Chondrocyte (in vitro differentiated cells): Measurements from ENCODE around the gene CEACAM6. TPM values are rescaled to one million over a fixed set of nuclear protein-coding genes. Genes with fewer than 3 reads are reported as not detected.

Source experiments
- DNase-seq: peaks from one replicate; pipeline ENCODE4 v3.0.0; 2021; ENCODE audit warnings: mixed read lengths, low spot score
- H3K27ac Mint-ChIP-seq: one replicate; pipeline ENCODE4 v1.8.0; 2021; ENCODE audit warnings: mild to moderate bottlenecking, moderate library complexity, mixed read lengths; ENCODE audit not compliant: unreplicated experiment
- H3K27me3 Mint-ChIP-seq: 2 replicates; pipeline ENCODE4 v1.8.0; 2021; ENCODE audit warnings: low read depth, mixed read lengths
- H3K36me3 Mint-ChIP-seq: 2 replicates; pipeline ENCODE4 v1.8.0; 2021; ENCODE audit warnings: low read depth, mixed read lengths
- H3K4me1 Mint-ChIP-seq: 2 replicates; pipeline ENCODE4 v1.8.0; 2021; ENCODE audit warnings: low read depth, mild to moderate bottlenecking, mixed read lengths
- H3K4me3 Mint-ChIP-seq: one replicate; pipeline ENCODE4 v1.8.0; 2021; ENCODE audit warnings: mild to moderate bottlenecking, moderate library complexity, mixed read lengths; ENCODE audit not compliant: unreplicated experiment
- H3K9me3 Mint-ChIP-seq: 2 replicates; pipeline ENCODE4 v1.8.0; 2021; ENCODE audit warnings: low read depth, mixed read lengths
- total RNA-seq: library from RNA; stranded (reverse); gene quantifications from 3 replicates; pipeline ENCODE4 v1.2.1, GENCODE V29; 2021
- TF ChIP-seq, protein P1 (sequence below): fragments of 200-600 bp; sonication (generic); IDR thresholded peaks from 2 replicates; pipeline ENCODE4 v1.5.0; 2021; ENCODE audit warnings: antibody characterized with exemption, mild to moderate bottlenecking, moderate library complexity

CEACAM6 gene
- total RNA-seq, 1 donor from 2014 or later, result not detected

DNA sequence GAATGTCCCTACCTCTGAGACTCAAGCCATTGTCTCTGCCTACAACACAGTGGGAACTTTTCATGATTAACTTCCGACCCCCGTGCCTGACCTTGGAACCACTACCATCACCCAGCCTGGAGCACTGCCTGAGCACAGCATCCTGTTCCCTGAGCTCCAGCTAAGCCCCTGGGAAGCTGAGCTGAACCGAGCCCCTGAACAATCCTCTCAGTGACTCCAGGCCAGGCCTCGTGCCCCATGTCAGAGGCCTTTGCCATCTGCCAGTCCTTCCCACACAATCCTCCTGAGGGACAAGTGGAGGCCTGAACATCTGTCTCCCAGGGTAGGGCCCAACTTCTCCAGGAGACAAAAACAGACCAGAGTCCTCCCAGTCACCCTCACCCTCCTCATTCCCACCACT is 58.6 kb downstream of the CEACAM6 start:
- no peak overlapping the region for H3K4me3 Mint-ChIP-seq
- no peak overlapping the region for H3K27ac Mint-ChIP-seq
- H3K27me3 Mint-ChIP-seq, result peaks cover 17% of the 10 kb centered on the region
- TF ChIP-seq, protein P1, sequence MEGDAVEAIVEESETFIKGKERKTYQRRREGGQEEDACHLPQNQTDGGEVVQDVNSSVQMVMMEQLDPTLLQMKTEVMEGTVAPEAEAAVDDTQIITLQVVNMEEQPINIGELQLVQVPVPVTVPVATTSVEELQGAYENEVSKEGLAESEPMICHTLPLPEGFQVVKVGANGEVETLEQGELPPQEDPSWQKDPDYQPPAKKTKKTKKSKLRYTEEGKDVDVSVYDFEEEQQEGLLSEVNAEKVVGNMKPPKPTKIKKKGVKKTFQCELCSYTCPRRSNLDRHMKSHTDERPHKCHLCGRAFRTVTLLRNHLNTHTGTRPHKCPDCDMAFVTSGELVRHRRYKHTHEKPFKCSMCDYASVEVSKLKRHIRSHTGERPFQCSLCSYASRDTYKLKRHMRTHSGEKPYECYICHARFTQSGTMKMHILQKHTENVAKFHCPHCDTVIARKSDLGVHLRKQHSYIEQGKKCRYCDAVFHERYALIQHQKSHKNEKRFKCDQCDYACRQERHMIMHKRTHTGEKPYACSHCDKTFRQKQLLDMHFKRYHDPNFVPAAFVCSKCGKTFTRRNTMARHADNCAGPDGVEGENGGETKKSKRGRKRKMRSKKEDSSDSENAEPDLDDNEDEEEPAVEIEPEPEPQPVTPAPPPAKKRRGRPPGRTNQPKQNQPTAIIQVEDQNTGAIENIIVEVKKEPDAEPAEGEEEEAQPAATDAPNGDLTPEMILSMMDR, result no peak
- no peaks in the 10 kb centered on the region for H3K36me3 Mint-ChIP-seq
- H3K4me1 Mint-ChIP-seq, result no peaks in the 10 kb centered on the region
- H3K9me3 Mint-ChIP-seq, result no peaks in the 10 kb centered on the region
- peak; percentile 59 for DNase-seq

DNA sequence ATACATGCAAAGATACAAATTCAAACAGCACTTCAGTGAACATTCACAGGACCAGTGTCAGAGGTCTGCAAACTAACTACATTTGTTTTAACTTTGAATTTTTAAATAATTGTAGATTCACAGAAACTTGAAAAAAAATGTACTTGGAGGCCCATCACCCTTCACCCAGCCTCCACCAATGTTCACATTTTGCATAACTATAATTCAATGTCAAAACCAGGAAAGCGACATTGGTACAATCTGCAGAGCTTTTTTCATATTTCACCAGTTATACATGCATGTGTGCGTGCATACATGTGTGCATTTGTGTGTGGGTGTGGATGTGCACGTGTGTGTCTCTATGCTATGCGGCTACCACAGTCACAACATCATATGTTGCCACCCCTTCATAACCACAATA is 60.0 kb downstream of the CEACAM6 start:
- TF ChIP-seq, protein P1, result no peak
- Mint-ChIP-seq H3K27ac (no peak overlapping the region), H3K9me3 (no peaks in the 10 kb centered on the region), H3K27me3 (peaks cover 17% of the 10 kb centered on the region), H3K4me3 (no peak overlapping the region), H3K4me1 (no peaks in the 10 kb centered on the region), H3K36me3 (no peaks in the 10 kb centered on the region)
- peak; percentile 10 for DNase-seq

DNA sequence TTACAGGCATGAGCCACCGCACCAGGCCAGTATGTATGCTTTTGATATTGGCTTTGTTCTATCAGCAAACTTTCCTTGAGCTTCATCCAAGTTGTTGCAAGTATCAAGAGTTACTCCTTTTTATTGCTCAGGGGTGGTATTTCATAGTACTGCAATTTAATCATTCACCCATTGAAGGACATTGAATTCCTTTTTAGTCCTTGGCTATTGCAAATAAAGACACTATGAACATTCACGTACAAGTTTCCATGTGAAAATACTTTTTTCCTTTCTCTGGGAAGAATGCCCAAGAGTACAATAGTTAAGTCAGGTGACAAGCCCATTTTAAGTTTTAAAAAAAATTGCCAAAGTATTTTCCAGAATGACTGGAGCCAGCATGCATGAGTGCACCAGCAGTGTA is 61.4 kb downstream of the CEACAM6 start:
- H3K27me3 Mint-ChIP-seq, result peaks cover 25% of the 10 kb centered on the region
- no peak for DNase-seq
- no peak overlapping the region for H3K27ac Mint-ChIP-seq
- no peak overlapping the region for H3K4me3 Mint-ChIP-seq
- H3K9me3 Mint-ChIP-seq, result no peaks in the 10 kb centered on the region
- TF ChIP-seq, protein P1, result no peak
- no peaks in the 10 kb centered on the region for H3K36me3 Mint-ChIP-seq
- H3K4me1 Mint-ChIP-seq, result no peaks in the 10 kb centered on the region

DNA sequence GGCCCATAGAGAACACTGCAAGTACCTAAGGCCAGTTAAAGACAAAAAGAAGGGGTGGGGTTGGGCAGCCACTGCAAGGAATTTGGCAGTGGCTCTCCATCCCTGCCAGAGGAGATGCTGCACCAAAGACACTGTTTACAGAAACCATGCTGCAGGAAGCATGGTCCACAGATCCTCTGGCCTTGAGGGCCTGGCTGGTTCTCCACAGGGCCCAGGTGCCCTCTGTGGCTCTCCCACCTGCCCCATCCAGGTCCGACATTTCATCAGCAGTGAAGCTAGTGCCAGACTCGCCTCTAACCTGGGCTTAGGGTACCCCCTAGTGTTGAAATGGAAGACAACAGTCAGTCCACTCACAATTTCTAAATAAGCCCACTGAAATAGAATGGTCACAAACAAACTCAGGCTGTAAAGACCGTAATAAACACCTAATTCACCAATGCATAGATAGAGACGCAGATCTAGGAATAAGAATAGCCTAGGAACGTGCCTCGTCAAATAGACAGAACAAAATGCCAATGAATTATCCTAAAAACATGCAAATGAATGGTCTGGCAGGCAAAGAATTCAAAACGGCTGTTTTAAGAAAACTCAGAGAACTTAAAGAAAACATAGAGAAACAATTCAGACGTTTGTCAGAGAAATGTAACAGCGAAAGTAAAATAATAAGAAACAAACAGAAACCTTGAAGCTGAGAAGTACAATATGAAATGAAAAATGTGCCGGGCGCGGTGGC is 65.8 kb downstream of the CEACAM6 start:
- peak; percentile 44 for DNase-seq

More for the DNA sequence above, 65.8 kb downstream of the CEACAM6 start:
- H3K36me3 Mint-ChIP-seq, result no peaks in the 10 kb centered on the region
- H3K9me3 Mint-ChIP-seq, result no peaks in the 10 kb centered on the region
- TF ChIP-seq, protein P1, result peak; percentile 70
- no peak overlapping the region for H3K4me3 Mint-ChIP-seq
- H3K4me1 Mint-ChIP-seq, result no peaks in the 10 kb centered on the region
- H3K27me3 Mint-ChIP-seq, result peaks cover 23% of the 10 kb centered on the region
- no peak overlapping the region for H3K27ac Mint-ChIP-seq

Other genes starting within 250 kb of the CEACAM6 start
- not detected in 3 replicates for gene CEACAM21, start 179.4 kb upstream of the CEACAM6 start, total RNA-seq
- not detected in 3 replicates for gene CEACAM4, start 128.5 kb upstream of the CEACAM6 start, total RNA-seq
- gene CEACAM7, start 67.3 kb upstream of the CEACAM6 start, total RNA-seq, result not detected in 3 replicates
- not detected in 3 replicates for gene CEACAM5, start 46.9 kb upstream of the CEACAM6 start, total RNA-seq
- gene CEACAM3, start 41.1 kb downstream of the CEACAM6 start, total RNA-seq, result not detected in 3 replicates
- not detected in 3 replicates for gene LYPD4, start 89.2 kb downstream of the CEACAM6 start, total RNA-seq
- not detected in 3 replicates for gene DMRTC2, start 89.5 kb downstream of the CEACAM6 start, total RNA-seq
- 1,424 to 1,797 TPM (median 1,457 TPM) in 3 replicates for gene RPS19, start 104.7 kb downstream of the CEACAM6 start, total RNA-seq
- 0.36 TPM in 1 of 3 replicates, not detected in the others for gene CD79A, start 121.7 kb downstream of the CEACAM6 start, total RNA-seq
- 70.5 to 105 TPM (median 73.2 TPM) in 3 replicates for gene ARHGEF1, start 127.7 kb downstream of the CEACAM6 start, total RNA-seq
- 0.27 to 0.44 TPM (median 0.35 TPM) in 3 replicates for gene ERFL, start 172.9 kb downstream of the CEACAM6 start, total RNA-seq
- gene RABAC1, start 203.8 kb downstream of the CEACAM6 start, total RNA-seq, result 282 to 302 TPM (median 295 TPM) in 3 replicates
- 0.10 to 0.85 TPM (median 0.64 TPM) in 3 replicates for gene ATP1A3, start 238.7 kb downstream of the CEACAM6 start, total RNA-seq